HG03039 (cell line): ENCODE results near the gene GNA12.
"Not testable (repeated sequence)": the region's sequence is repeated elsewhere in the genome, so short reads cannot be mapped to it uniquely, and the experiment has no call there.

ENCODE experiments used
- ATAC-seq: cut with Tn5 transposase; IDR thresholded peaks from one replicate; pipeline ENCODE4 v1.9.1; 2021; ENCODE audit warnings: mild to moderate bottlenecking, moderate library complexity; ENCODE audit not compliant: unreplicated experiment

The GNA12 gene

GRCh38 chr7:2680792-2681490 lies 163.2 kb downstream of the GNA12 start:
- no peak for ATAC-seq

DNA sequence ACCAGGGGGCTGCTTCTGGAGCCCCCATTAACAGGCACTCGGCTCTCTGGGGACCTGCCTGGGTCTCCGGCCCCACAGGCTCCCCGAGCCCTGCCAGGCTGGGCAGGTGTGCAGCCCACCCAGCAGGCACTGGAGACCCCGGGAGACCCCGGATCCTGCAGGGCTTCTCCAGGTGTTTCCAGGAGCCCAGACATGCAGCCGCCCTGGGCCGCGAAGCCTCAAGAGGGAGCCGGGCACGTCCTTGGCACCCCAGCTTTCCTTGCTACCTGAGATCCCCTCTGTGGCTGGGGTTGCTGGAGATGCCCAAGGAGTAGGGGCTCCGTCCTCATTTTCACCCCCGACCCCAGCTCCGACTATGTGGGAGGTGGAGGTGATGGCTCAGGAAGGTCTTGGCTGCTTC lies 163.9 kb downstream of the GNA12 start:
- no peak for ATAC-seq

DNA sequence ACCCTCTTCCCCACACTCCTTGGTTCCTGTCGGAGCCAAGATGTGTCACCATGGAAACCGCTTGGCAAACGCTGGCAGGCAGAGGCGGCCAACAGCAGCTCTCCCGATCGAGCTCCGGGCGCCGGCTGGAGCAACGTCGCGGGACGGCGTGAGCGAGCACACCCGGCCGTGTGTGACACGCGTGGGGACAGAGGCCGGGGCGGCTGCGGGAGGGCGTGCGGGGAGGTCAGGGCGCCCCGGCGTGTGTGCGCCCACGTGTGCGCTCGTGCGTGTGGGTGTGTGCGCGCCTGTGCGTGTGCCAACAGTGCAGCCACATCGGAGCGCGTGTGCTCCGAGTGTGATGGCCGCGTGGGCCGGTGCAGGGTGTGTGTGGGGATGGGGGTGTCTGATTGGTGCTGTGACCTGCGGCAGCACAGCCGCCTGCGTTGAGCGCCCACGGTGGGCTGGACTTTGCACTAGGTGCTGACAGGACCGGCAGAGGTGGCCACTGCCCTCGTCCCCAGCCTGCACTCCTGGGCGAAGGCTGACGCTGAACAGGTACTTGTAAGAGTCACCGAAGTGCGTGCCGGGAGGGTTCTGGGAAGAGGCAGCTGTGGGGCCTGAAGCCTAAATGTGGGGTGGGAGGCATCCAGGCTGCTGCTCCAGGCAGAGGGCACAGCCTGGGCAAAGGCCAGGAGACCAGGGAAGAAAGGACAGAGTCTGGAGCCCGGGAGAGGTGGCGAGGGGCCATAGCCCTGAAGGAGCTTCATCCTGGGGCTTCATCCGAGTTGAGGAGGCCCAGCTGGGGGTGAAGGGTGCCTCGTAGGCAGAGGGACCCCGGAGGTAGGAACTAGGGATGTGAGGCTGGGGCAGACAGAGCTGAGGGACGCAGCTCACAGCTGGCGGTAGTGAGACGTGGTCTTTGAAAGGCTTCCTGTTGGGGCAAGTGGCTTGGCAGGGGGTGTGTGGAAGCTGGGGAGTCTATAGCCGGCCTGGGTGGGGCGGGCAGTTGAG lies 164.7 kb downstream of the GNA12 start:
- ATAC-seq: not testable (repeated sequence)

DNA sequence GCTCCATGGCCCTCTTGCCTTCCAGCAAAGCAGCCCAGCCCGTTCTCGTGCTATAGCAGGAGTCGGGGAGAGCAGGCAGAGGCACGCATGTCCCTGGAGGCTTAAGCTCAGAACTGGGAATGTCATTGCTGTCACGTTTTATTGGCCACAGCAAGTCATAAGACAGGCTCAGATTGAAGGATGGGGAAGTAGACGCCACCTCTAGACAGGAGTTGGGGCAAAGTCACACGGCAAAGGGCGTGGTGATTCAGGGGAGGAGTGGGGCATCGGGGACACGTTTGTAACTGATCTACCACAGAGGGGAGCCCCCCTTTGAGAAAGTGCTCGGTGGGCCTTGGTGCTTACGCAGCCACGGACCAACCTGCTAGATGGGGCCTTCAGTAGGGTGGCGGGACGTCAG lies 165.7 kb downstream of the GNA12 start:
- ATAC-seq: not testable (repeated sequence)
